Glutamatergic neuron (in vitro differentiated cells): ENCODE data around the gene ATP8A2. TPM values are rescaled to one million over a fixed set of nuclear protein-coding genes. Genes with fewer than 3 reads are reported as not detected.

ENCODE experiments used
- DNase-seq: peaks from one replicate; pipeline ENCODE4 v3.0.0; 2022
- H3K27ac Mint-ChIP-seq: one replicate; pipeline ENCODE4 v1.8.0; 2020; ENCODE audit warnings: mild to moderate bottlenecking, mixed read lengths, inconsistent platforms; ENCODE audit not compliant: unreplicated experiment
- H3K27me3 Mint-ChIP-seq: one replicate; pipeline ENCODE4 v1.8.0; 2020; ENCODE audit warnings: mild to moderate bottlenecking, moderate library complexity, mixed read lengths, inconsistent platforms; ENCODE audit not compliant: unreplicated experiment
- H3K36me3 Mint-ChIP-seq: one replicate; pipeline ENCODE4 v1.8.0; 2020; ENCODE audit warnings: mild to moderate bottlenecking, mixed read lengths, inconsistent platforms; ENCODE audit not compliant: unreplicated experiment
- H3K4me1 Mint-ChIP-seq: one replicate; pipeline ENCODE4 v1.8.0; 2020; ENCODE audit warnings: mild to moderate bottlenecking, low read depth, mixed read lengths, inconsistent platforms; ENCODE audit not compliant: unreplicated experiment
- H3K4me3 Mint-ChIP-seq: one replicate; pipeline ENCODE4 v1.8.0; 2020; ENCODE audit warnings: mild to moderate bottlenecking, mixed read lengths, inconsistent platforms; ENCODE audit not compliant: unreplicated experiment
- H3K9me3 Mint-ChIP-seq: one replicate; pipeline ENCODE4 v1.8.0; 2020; ENCODE audit warnings: mild to moderate bottlenecking, moderate library complexity, mixed read lengths, inconsistent platforms; ENCODE audit not compliant: unreplicated experiment
- CTCF ChIP-seq: fragments of 200-600 bp; sonication (generic); IDR thresholded peaks from one replicate; pipeline ENCODE4 v1.5.0; 2021; ENCODE audit not compliant: partially characterized antibody, unreplicated experiment
- total RNA-seq: library from RNA; stranded (reverse); fragmentation: NEBNext Ultra II Directional; extraction: Animal tissue kit (Norgen Biotek cat#: 25700); gene quantifications from one replicate; pipeline ENCODE4 v1.2.1, GENCODE V29; 2021; ENCODE audit not compliant: unreplicated experiment

Gene ATP8A2
- total RNA-seq, 1 donor from 2014 or later, result 70.1 TPM

- no peak for DNase-seq
- Mint-ChIP-seq H3K27me3 (no peaks in the 10 kb centered on the region), H3K9me3 (peaks cover 1% of the 10 kb centered on the region), H3K4me1 (peaks cover 44% of the 10 kb centered on the region), H3K4me3 (no peak overlapping the region), H3K36me3 (no peaks in the 10 kb centered on the region), H3K27ac (no peak overlapping the region)
- no peak for TF ChIP-seq CTCF
Observed at GRCh38 chr13:26020891-26021290, 649.1 kb downstream of the ATP8A2 start.

- no peak overlapping the region for H3K4me3 Mint-ChIP-seq
- peaks cover 47% of the 10 kb centered on the region for H3K4me1 Mint-ChIP-seq
- no peak for DNase-seq
- H3K9me3 Mint-ChIP-seq, result peaks cover 1% of the 10 kb centered on the region
- no peaks in the 10 kb centered on the region for H3K27me3 Mint-ChIP-seq
- no peaks in the 10 kb centered on the region for H3K36me3 Mint-ChIP-seq
- no peak for TF ChIP-seq CTCF
- no peak overlapping the region for H3K27ac Mint-ChIP-seq
Observed at GRCh38 chr13:26021516-26021915, 649.7 kb downstream of the ATP8A2 start.

GRCh38 chr13:26021956-26022355 is 650.2 kb downstream of the ATP8A2 start:
- H3K4me1 Mint-ChIP-seq, result peaks cover 51% of the 10 kb centered on the region
- no peak overlapping the region for H3K4me3 Mint-ChIP-seq
- H3K36me3 Mint-ChIP-seq, result no peaks in the 10 kb centered on the region
- H3K9me3 Mint-ChIP-seq, result peaks cover 1% of the 10 kb centered on the region
- H3K27ac Mint-ChIP-seq, result no peak overlapping the region
- no peak for DNase-seq
- no peaks in the 10 kb centered on the region for H3K27me3 Mint-ChIP-seq
- no peak for TF ChIP-seq CTCF

GRCh38 chr13:26022538-26023292 is 650.9 kb downstream of the ATP8A2 start:
- H3K27me3 Mint-ChIP-seq, result no peaks in the 10 kb centered on the region
- peak overlapping the region; percentile 48 for H3K4me3 Mint-ChIP-seq
- peaks cover 1% of the 10 kb centered on the region for H3K9me3 Mint-ChIP-seq
- peak overlapping the region; percentile 74 for H3K27ac Mint-ChIP-seq
- H3K36me3 Mint-ChIP-seq, result no peaks in the 10 kb centered on the region
- DNase-seq, result peak; percentile 81
- H3K4me1 Mint-ChIP-seq, result peaks cover 51% of the 10 kb centered on the region
- no peak for TF ChIP-seq CTCF

GRCh38 chr13:26024558-26024957 is 652.8 kb downstream of the ATP8A2 start:
- H3K27ac Mint-ChIP-seq, result no peak overlapping the region
- H3K27me3 Mint-ChIP-seq, result no peaks in the 10 kb centered on the region
- no peak for TF ChIP-seq CTCF
- DNase-seq, result no peak
- peaks cover 1% of the 10 kb centered on the region for H3K9me3 Mint-ChIP-seq
- peaks cover 49% of the 10 kb centered on the region for H3K4me1 Mint-ChIP-seq
- no peak overlapping the region for H3K4me3 Mint-ChIP-seq
- no peaks in the 10 kb centered on the region for H3K36me3 Mint-ChIP-seq
